IPS-20b (cell line): ENCODE results near the gene MYO16.
"Not testable (repeated sequence)": the region's sequence is repeated elsewhere in the genome, so short reads cannot be mapped to it uniquely, and the experiment has no call there.

ENCODE experiments used
- H3K27ac ChIP-seq: one replicate; pipeline ENCODE4 v1.5.1; 2013; ENCODE audit warnings: low read length
- H3K27me3 ChIP-seq: 2 replicates; pipeline ENCODE4 v1.6.1; 2013; ENCODE audit warnings: mild to moderate bottlenecking, low read length, inconsistent platforms; ENCODE audit not compliant: insufficient read depth
- H3K36me3 ChIP-seq: 2 replicates; pipeline ENCODE4 v1.6.1; 2013; ENCODE audit warnings: low read depth, mild to moderate bottlenecking, inconsistent platforms, low read length, moderate library complexity; ENCODE audit not compliant: insufficient read depth
- H3K4me1 ChIP-seq: 2 replicates; pipeline ENCODE4 v1.6.1; 2013; ENCODE audit warnings: mild to moderate bottlenecking, control low read depth, inconsistent platforms, low read length, moderate library complexity; ENCODE audit not compliant: insufficient read depth
- H3K4me3 ChIP-seq: 2 replicates; pipeline ENCODE4 v1.5.1; 2013; ENCODE audit warnings: mild to moderate bottlenecking, low read length, inconsistent platforms
- H3K9ac ChIP-seq: 2 replicates; pipeline ENCODE4 v1.6.1; 2013; ENCODE audit warnings: low read depth, mild to moderate bottlenecking, inconsistent platforms, low read length, moderate library complexity
- H3K9me3 ChIP-seq: 2 replicates; pipeline ENCODE4 v1.6.1; 2013; ENCODE audit warnings: mild to moderate bottlenecking, low read depth, low read length, inconsistent platforms; ENCODE audit not compliant: insufficient read depth

Gene MYO16

DNA sequence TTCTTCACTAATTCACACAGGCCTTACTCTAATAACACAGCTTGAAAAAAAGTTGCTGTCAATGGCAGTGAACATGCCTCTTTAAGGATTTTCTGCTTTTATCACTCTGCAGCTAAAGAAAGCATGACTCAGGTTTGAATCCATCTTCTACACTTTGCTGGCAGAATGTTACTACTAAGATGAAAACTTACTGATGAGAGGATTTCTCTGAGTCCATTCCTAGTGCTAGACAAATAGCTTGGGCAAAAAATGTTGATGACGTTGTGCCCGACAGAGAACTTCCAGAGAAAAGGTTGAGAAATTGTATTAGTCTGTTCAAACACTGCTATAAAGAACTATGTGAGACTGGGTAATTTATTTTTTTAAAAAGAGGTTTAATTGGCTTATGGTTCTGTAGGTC is 585.0 kb downstream of the MYO16 start:
- no peaks in the 10 kb centered on the region for H3K36me3 ChIP-seq
- H3K27me3 ChIP-seq: no peaks in the 10 kb centered on the region
- H3K9me3 ChIP-seq: no peaks in the 10 kb centered on the region
- peaks cover 3% of the 10 kb centered on the region; the same call in 1 of the 2 replicates for H3K4me1 ChIP-seq
- H3K9ac ChIP-seq: no peak overlapping the region
- H3K27ac ChIP-seq: no peak overlapping the region
- H3K4me3 ChIP-seq: no peak overlapping the region

DNA sequence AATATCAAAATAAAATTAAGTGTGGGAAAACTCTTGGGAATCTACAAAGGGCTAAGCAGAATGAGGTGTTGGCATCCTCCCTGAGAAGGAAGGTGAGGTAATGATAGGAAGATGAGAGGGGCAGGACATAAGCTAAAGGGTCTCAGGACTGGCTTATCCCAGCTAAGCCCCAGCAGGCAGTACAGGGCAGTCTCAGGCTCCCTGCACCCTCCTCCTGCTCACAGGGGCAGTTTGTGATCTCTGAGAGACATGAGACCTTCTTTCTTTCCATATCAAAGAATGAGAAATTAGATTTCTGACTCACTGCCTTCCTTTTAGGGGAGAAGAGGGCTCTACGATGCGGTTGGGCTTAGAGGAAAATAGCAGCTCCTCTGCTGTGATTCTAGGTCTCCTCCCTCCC is 586.0 kb downstream of the MYO16 start:
- no peak overlapping the region for H3K4me3 ChIP-seq
- H3K9ac ChIP-seq: no peak overlapping the region

DNA sequence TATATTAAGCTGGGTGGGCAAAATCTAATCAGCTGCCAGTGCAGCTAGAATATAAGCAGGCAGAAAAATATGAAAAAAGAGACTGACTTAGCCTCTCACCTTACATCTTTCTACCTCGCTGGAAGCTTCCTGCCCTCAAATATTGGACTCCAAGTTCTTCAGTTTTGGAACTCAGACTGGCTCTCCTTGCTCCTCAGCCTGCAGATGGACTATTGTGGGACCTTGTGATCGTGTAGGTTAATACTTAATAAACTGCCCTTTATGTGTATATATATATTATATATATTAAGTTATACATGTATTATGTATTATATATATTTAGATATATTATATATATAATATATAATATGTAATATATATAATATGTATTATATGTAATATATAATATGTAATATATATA is 588.1 kb downstream of the MYO16 start:
- H3K9me3 ChIP-seq, H3K9ac ChIP-seq, H3K36me3 ChIP-seq, H3K4me3 ChIP-seq, H3K27me3 ChIP-seq, H3K4me1 ChIP-seq, H3K27ac ChIP-seq: not testable (repeated sequence)

More for the DNA sequence above, 586.0 kb downstream of the MYO16 start:
- Histone ChIP-seq H3K27ac (no peak overlapping the region), H3K9me3 (no peaks in the 10 kb centered on the region), H3K27me3 (no peaks in the 10 kb centered on the region), H3K4me1 (peaks cover 3% of the 10 kb centered on the region; the same call in 1 of the 2 replicates), H3K36me3 (no peaks in the 10 kb centered on the region)

DNA sequence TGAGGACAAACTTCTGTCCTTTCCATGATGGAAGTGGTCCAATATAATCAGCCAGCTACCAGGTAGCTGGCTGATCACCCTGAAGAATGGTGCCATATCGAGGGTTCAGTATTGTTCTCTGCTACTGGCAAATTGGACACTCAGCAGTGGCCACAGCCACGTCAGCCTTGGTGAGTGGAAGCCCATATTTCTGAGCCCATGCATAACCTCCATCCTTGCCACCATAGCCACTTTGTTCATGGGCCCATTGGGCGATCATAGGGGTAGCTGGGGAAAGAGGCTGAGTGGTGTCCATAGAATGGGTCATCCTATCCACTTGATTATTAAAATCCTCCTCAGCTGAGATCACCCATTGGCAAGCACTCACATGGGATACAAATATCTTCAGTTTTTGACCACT is 591.2 kb downstream of the MYO16 start:
- Histone ChIP-seq H3K9ac (no peak overlapping the region), H3K9me3 (peaks cover 6% of the 10 kb centered on the region; the same call in 1 of the 2 replicates), H3K36me3 (no peaks in the 10 kb centered on the region), H3K27ac (no peak overlapping the region), H3K27me3 (no peaks in the 10 kb centered on the region), H3K4me3 (no peak overlapping the region), H3K4me1 (no peaks in the 10 kb centered on the region)

DNA sequence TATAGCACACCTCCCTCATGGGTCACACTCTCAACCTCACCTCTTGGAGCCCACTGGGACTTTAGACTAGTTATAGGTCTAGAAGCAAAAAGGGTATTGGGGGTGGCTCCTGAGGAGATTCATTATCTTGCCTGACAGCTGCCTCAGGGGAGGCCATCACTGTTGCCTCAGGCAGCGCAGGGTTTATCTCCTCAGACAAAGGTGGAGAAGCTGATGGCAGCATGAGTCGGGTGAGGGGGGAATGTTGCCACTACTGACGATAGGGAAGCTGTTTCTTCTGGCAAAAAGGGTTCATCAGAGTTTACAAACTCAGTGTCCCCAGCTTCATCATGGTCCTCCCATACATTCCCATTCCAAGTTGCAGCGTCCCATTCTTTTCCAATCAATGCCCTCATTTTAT is 594.6 kb downstream of the MYO16 start:
- H3K4me3 ChIP-seq: no peak overlapping the region
- H3K9me3 ChIP-seq: peaks cover 7% of the 10 kb centered on the region; the same call in 1 of the 2 replicates
- no peak overlapping the region for H3K27ac ChIP-seq
- H3K27me3 ChIP-seq: no peaks in the 10 kb centered on the region
- H3K36me3 ChIP-seq: no peaks in the 10 kb centered on the region
- no peaks in the 10 kb centered on the region for H3K4me1 ChIP-seq
- H3K9ac ChIP-seq: no peak overlapping the region

DNA sequence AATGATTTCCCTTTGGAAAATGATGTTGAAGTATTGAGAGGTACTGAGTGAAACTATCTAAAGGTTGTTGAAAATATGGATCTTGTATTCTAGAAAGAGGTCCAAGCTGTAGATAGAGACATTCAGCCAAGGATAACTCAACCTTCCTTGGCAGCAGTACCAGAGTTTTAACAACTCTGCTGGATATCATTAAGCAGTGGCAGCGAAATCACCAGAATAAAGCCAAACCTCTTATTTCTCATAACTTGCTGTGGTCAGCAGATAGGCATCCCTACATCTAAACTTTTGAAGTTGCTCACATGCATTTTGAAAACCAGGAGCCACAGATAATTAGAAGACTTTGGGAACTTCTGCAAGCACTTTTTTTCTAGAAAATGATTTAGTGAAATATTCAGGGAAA is 597.2 kb downstream of the MYO16 start:
- Histone ChIP-seq H3K36me3 (no peaks in the 10 kb centered on the region), H3K9ac (no peak overlapping the region), H3K27me3 (no peaks in the 10 kb centered on the region), H3K9me3 (peaks cover 9% of the 10 kb centered on the region; the same call in 1 of the 2 replicates), H3K4me3 (no peak overlapping the region), H3K27ac (no peak overlapping the region), H3K4me1 (no peaks in the 10 kb centered on the region)

DNA sequence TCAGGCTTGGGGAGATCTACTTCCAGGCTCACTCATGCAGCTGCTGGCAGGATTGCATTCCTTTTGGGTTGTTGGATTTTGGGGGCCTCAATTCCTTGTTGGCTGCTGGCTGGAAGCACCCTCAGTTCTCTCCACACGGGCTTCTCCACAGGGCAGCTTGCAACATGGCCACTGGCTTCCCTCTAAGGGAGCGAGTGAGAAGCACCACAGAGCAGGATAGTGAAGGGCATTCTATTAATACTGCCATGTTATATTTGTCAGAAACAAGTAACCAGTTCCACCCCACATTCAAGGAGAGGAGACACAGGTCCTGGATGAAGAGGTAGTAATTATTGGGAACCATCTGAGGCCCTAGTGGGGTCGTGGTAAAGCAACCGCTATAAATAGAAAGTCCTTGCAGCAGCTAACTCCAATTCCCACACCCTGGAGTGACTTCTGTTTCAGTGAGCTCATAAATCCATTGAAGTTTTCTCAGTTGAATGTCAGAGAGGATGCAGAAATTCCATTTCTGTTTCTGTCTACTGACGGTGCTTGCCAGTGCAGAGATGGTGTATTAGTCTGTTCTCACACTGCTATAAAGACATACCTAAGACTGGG is 598.0 kb downstream of the MYO16 start:
- Histone ChIP-seq H3K36me3 (no peaks in the 10 kb centered on the region), H3K9ac (no peak overlapping the region), H3K9me3 (peaks cover 9% of the 10 kb centered on the region; the same call in 1 of the 2 replicates), H3K27me3 (no peaks in the 10 kb centered on the region), H3K4me3 (no peak overlapping the region), H3K27ac (no peak overlapping the region), H3K4me1 (no peaks in the 10 kb centered on the region)

DNA sequence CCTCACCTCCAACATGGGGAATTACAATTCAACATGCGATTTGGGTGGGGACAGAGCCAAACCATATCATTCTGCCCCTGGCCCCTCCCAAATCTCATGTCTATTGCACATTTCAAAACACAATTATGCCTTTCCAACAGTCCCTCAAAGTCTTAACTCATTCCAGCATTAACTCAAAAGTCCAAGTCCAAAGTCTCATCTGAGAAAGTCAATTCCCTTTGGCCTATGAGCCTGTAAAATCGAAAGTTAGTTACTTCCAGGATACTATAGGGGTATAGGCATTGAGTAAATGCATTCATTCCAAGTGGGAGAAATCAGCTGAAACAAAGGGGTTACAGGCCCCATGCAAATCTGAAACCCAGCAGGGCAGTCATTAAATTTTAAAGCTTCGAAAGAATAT is 598.8 kb downstream of the MYO16 start:
- Histone ChIP-seq H3K27me3 (no peaks in the 10 kb centered on the region), H3K4me1 (no peaks in the 10 kb centered on the region), H3K9me3 (peaks cover 8% of the 10 kb centered on the region; the same call in 1 of the 2 replicates), H3K36me3 (no peaks in the 10 kb centered on the region), H3K9ac (no peak overlapping the region), H3K27ac (no peak overlapping the region), H3K4me3 (no peak overlapping the region)

DNA sequence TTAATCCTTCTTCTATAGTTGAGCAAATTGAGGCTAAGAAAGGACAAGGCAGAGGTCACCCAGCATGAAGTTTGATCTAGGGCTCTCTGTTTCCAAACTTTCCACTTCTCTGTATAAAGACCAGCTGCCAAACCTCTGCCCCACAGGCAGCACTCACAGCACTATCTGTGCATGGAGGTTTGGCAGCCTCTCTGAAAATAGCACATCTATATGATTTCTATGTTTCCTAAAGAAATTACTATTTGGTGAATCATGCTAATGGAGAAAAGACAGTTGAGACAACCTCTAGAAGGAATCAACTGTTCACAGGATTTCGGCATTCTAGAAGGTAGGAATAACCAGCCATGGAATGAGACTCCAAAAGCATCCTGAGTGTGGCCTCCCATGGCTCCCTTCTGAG is 602.5 kb downstream of the MYO16 start:
- H3K4me3 ChIP-seq: no peak overlapping the region
- H3K9ac ChIP-seq: no peak overlapping the region
- H3K4me1 ChIP-seq: no peaks in the 10 kb centered on the region
- H3K27ac ChIP-seq: no peak overlapping the region
- no peaks in the 10 kb centered on the region for H3K36me3 ChIP-seq
- no peaks in the 10 kb centered on the region for H3K27me3 ChIP-seq
- H3K9me3 ChIP-seq: peaks cover 3% of the 10 kb centered on the region; the same call in 1 of the 2 replicates

DNA sequence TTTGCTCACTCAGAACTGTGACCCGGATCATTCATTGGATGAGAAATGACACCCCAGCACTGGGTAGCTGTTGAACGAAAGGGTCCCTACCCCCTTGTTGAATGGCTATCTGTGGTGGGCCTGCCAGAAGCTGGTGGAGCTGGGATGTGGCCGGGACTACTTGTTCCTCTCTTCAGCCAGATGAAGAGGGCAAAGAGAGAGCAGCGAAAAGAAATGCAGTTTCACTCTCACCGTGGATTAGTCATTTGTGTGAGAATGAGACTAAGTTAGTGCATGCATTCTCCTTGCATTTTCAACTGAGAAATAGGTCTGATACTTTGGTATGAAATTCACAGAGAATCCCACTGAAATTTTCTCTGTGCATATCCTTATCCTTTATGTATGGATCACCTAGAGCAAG is 603.9 kb downstream of the MYO16 start:
- H3K9ac ChIP-seq: no peak overlapping the region
- H3K4me1 ChIP-seq: no peaks in the 10 kb centered on the region
- H3K27me3 ChIP-seq: no peaks in the 10 kb centered on the region
- no peaks in the 10 kb centered on the region for H3K36me3 ChIP-seq
- H3K9me3 ChIP-seq: peaks cover 3% of the 10 kb centered on the region; the same call in 1 of the 2 replicates
- H3K27ac ChIP-seq: no peak overlapping the region
- no peak overlapping the region for H3K4me3 ChIP-seq

DNA sequence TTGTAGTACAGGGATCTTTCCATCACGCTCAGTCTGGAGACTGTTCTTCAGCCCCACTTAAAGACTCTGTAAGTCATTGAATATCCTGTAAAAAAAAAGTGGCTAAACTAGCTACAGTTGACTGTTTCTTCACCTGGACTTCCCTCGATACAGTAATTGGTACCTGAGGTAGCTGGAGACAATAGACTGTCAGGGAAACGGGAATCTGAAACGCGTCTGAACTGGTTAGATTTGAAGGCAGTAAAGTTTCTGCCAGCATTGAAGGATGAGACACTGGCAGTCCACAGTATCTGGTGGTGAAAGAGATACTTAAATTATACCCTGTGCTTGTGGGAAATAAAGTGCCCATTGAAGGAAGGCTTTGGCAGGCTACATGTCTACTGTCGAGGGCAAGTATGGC is 606.5 kb downstream of the MYO16 start:
- Histone ChIP-seq H3K27me3 (no peaks in the 10 kb centered on the region), H3K36me3 (no peaks in the 10 kb centered on the region), H3K9ac (no peak overlapping the region), H3K4me1 (no peaks in the 10 kb centered on the region), H3K4me3 (no peak overlapping the region), H3K27ac (no peak overlapping the region), H3K9me3 (no peaks in the 10 kb centered on the region)

DNA sequence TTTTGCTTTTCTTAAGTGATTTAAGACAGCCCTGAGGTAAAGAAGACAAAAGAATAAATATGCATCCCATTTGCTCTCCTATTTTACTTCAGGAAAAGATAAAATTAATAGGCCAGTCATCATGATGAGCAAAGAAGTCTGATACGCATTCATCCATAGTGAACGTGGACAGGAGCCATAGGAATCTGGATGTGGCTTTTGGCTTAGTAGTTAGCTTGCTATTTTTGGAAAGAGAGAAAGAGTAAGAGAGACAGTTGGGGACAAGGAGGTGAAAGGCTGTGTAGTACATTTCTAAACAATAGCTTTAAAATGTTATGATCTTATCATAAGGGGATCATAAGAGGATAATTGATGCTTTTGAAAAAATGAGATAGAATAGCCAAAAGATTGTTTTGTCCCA is 611.7 kb downstream of the MYO16 start:
- Histone ChIP-seq H3K4me1 (no peaks in the 10 kb centered on the region; the same call in 1 of the 2 replicates), H3K27me3 (no peaks in the 10 kb centered on the region), H3K27ac (no peak overlapping the region), H3K4me3 (no peak overlapping the region), H3K36me3 (no peaks in the 10 kb centered on the region), H3K9ac (no peak overlapping the region), H3K9me3 (no peaks in the 10 kb centered on the region)
